ENCODE measurements around the gene WFIKKN2. TPM values are rescaled to one million over a fixed set of nuclear protein-coding genes. Genes with fewer than 3 reads are reported as not detected.

The WFIKKN2 gene
- total RNA-seq, 1 experiment from 2014 or later, result 0.11 TPM

- Mint-ChIP-seq H3K27ac (no peak overlapping the region), H3K9me3 (no peaks in the 10 kb centered on the region), H3K27me3 (ENCODE audit: low read depth) (no peaks in the 10 kb centered on the region), H3K36me3 (no peaks in the 10 kb centered on the region), H3K4me3 (no peak overlapping the region), H3K4me1 (peaks cover 11% of the 10 kb centered on the region)
- DNase-seq (ENCODE audit: low spot score), result no peak
- no peak for TF ChIP-seq FOXK1 (CRISPR knock-in tag; IDR thresholded peaks at IDR 0.05)
- TF ChIP-seq ZNF532 (CRISPR knock-in tag; IDR thresholded peaks at IDR 0.05; ENCODE audit: borderline replicate concordance), result no peak
- no peak for TF ChIP-seq ATF3 (CRISPR knock-in tag; conservative IDR thresholded peaks at IDR 0.05)
- ChIA-PET CTCF (interaction anchor here (1.1 to 2.7 kb wide), 3 partner anchors 9 to 50 kb away, joined by 5 to 16 read pairs (median 10); no protein-coding TSS in a partner anchor), POLR2A (no interaction called here)
- no peak for ATAC-seq
These were observed 43.3 kb upstream of the WFIKKN2 start for GRCh38 chr17:50792132-50792531.

- Mint-ChIP-seq H3K27me3 (ENCODE audit: low read depth) (no peaks in the 10 kb centered on the region), H3K4me1 (peaks cover 14% of the 10 kb centered on the region), H3K36me3 (no peaks in the 10 kb centered on the region), H3K9me3 (no peaks in the 10 kb centered on the region), H3K27ac (no peak overlapping the region), H3K4me3 (no peak overlapping the region)
- DNase-seq (ENCODE audit: low spot score) (no peak), ATAC-seq (no peak)
- CTCF ChIA-PET, result no interaction called here
- POLR2A ChIA-PET, result interaction anchor here (0.6 kb wide), 1 partner anchor 13 kb away, joined by 3 read pairs; no protein-coding TSS in a partner anchor
- TF ChIP-seq HMGXB4 (CRISPR knock-in tag; IDR thresholded peaks at IDR 0.05), result no peak
- TF ChIP-seq CTCF (IDR thresholded peaks at IDR 0.05), result no peak
- TF ChIP-seq NR2C2 (CRISPR knock-in tag; IDR thresholded peaks at IDR 0.05), result no peak
- no peak for TF ChIP-seq ELF4 (CRISPR knock-in tag; IDR thresholded peaks at IDR 0.05; ENCODE audit: low read depth)
- TF ChIP-seq CREM (CRISPR knock-in tag; IDR thresholded peaks at IDR 0.05), result no peak
- TF ChIP-seq NR3C1 (CRISPR knock-in tag; conservative IDR thresholded peaks at IDR 0.05; ENCODE audit: low read depth), result no peak
- no peak for TF ChIP-seq ZNF532 (CRISPR knock-in tag; IDR thresholded peaks at IDR 0.05; ENCODE audit: borderline replicate concordance)
- no peak for TF ChIP-seq HMGA2 (CRISPR knock-in tag; IDR thresholded peaks at IDR 0.05)
- TF ChIP-seq ATF1 (CRISPR knock-in tag; IDR thresholded peaks at IDR 0.05), result no peak
- TF ChIP-seq ARID4B (CRISPR knock-in tag; IDR thresholded peaks at IDR 0.05; ENCODE audit: borderline replicate concordance), result no peak
- no peak for TF ChIP-seq KAT7 (CRISPR knock-in tag; IDR thresholded peaks at IDR 0.05; ENCODE audit: borderline replicate concordance)
- TF ChIP-seq MAX (CRISPR knock-in tag; IDR thresholded peaks at IDR 0.05), result no peak
- no peak for TF ChIP-seq NR1H2 (CRISPR knock-in tag; IDR thresholded peaks at IDR 0.05)
- TF ChIP-seq E2F5 (CRISPR knock-in tag; IDR thresholded peaks at IDR 0.05), result no peak
These were observed 42.4 kb upstream of the WFIKKN2 start for GRCh38 chr17:50793007-50793406.
